Epithelial cell of esophagus (primary cell): ENCODE data around the gene SERINC5.
A peak's percentile ranks its signal among the peaks of the same experiment; 100 is the strongest.

Experiments used
- DNase-seq: peaks from one replicate; pipeline ENCODE4 v3.0.0; 2010; ENCODE audit warnings: low read depth
- H3K4me3 ChIP-seq: 2 replicates; pipeline ENCODE4 v1.5.1; 2011; ENCODE audit warnings: mild to moderate bottlenecking, low read length, control low read depth
- TF ChIP-seq, protein P1 (sequence below): IDR thresholded peaks from 2 replicates; pipeline ENCODE4 v1.5.1; 2011; ENCODE audit warnings: low read depth, mild to moderate bottlenecking, low read length, control low read depth, inconsistent platforms; ENCODE audit not compliant: insufficient read depth; ENCODE audit errors: missing control alignments

The SERINC5 gene

DNA sequence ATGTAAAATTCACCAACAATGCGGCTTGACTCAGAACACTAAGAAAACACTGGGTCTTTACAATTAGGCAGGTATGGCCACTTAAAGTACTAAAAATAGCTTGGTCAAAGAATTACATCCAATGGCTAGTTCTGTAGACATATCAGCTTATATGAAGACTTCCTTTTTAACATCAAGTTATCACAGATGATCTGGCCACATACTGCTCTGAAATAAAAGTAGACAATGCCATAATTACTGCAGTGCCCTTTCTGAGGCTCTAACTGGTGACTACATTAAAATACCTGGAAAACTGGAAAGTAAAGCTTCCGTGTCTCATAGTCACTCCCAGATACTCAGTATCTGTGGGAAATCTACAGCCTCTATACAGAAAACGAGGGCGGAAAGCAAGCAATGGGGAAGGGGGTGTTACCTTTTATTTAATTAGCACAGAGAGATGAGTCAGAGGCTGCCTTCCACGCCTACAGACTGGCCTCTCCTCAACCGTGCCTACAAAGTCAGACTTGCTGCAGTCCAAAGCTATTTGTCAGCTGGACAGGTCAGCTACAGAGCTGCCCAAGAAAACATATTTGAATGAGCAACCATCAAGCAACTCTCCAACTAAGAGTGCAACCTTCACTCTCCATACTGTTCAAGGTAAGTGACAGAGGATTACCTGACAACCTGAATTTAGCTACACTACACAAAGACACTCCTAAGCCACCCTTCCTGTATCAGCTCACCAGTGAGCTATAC lies 8.7 kb downstream of the SERINC5 start:
- TF ChIP-seq, protein P1, sequence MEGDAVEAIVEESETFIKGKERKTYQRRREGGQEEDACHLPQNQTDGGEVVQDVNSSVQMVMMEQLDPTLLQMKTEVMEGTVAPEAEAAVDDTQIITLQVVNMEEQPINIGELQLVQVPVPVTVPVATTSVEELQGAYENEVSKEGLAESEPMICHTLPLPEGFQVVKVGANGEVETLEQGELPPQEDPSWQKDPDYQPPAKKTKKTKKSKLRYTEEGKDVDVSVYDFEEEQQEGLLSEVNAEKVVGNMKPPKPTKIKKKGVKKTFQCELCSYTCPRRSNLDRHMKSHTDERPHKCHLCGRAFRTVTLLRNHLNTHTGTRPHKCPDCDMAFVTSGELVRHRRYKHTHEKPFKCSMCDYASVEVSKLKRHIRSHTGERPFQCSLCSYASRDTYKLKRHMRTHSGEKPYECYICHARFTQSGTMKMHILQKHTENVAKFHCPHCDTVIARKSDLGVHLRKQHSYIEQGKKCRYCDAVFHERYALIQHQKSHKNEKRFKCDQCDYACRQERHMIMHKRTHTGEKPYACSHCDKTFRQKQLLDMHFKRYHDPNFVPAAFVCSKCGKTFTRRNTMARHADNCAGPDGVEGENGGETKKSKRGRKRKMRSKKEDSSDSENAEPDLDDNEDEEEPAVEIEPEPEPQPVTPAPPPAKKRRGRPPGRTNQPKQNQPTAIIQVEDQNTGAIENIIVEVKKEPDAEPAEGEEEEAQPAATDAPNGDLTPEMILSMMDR: no peak
- peak; percentile 99 for DNase-seq
- peak overlapping the region; percentile 25 for H3K4me3 ChIP-seq

DNA sequence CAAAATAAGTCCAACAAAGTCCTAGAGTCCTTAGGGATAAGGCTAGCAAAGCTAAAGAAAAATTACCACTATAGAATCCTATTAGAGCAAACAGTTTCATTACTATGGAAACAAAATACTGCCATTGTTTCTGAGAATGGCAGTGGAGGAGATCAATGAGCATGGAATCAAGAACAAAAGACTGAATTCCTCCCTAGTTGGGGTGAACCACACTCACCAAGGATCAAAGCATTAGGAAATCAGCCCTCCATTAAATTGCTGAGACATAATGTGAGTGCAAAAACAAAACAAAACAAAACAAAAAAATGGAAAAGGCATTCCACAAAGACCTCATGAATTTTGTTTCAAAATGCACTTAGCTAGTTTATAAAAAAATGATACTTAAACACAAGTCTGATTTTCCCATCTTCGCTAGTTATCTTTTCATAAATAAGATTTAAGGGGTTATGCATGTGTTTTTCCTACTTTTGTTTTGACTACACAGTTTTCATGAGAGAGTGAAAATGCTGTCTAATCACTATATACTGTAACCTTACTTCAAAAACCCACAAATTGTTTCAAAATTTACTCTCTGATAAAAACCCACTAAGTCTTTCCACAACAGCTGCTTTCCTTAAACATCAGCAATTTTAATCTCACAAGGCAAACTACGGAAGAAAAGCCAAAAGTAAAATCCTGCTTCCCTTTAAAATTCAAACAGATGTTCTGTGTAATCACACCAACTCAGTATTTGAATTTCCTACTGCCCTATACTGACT lies 9.7 kb downstream of the SERINC5 start:
- DNase-seq: peak; percentile 41
- H3K4me3 ChIP-seq: peak overlapping the region; percentile 25
- TF ChIP-seq, protein P1: no peak

DNA sequence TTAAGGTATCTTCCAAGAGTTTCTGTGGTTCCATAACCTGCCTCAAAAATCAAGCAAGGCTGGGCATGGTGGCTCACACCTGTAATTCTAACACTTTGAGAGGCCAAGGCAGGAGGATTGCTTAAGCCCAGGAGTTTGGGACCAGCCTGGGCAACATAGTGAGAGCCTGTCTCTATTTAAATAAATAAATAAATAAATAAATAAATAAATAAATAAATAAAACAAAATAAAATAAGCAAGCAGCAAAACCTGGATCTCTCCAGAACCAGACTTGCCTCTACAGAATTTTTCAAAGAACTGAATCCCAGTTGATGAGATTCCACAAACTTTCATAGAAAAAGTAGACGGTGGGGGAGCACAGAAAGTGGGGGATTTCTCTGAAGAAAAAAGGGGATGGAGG lies 12.3 kb downstream of the SERINC5 start:
- TF ChIP-seq, protein P1: no peak
- H3K4me3 ChIP-seq: no peak overlapping the region
- no peak for DNase-seq

DNA sequence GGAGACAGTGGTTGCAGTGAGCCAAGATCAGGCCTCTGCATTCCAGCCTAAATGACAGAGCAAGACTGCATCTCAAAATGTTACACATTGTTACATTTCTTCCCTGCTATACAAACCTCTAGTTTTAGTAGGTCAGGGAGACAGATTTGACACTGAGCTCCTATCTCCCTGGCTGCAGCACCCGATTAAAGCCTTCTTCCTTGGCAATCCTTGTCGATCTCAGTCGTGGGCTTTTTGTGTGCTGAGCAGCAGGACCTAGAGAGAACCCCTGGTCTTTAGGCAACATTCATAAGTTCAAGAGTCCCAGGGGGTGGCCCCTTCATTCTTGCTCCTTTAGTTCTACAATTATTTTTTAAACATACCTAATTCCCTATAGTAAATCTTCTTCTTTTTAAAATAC lies 13.0 kb downstream of the SERINC5 start:
- H3K4me3 ChIP-seq: no peak overlapping the region
- TF ChIP-seq, protein P1: no peak
- no peak for DNase-seq

DNA sequence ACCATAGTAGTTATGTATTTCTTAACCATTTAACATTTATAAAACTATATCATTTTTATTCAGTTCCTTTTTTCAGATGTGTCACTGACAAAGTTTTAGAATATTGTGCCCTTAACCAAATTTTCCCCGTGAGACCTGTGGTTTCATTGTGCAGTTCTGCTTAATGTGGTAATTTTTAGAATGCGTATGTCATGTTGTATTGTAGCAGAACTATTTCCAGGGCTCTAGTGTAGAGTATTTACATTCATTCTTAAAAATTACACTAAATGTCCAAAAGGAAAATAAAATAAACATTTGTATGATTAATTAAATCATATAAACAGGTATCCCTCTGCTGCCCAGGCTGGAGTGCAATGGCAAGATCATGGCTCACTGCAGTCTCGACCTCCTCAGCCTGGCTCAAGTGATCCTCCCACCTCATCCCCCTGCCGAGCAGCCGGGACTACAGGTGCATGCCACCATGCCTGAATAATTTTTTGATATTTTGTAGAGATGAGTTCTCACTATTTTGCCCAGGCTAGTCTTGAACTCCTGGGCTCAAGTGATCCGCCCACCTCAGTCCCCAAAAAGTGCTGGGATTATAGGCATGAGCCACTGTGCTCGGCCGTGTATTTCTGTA lies 15.4 kb downstream of the SERINC5 start:
- no peak overlapping the region for H3K4me3 ChIP-seq
- no peak for DNase-seq
- TF ChIP-seq, protein P1: no peak

DNA sequence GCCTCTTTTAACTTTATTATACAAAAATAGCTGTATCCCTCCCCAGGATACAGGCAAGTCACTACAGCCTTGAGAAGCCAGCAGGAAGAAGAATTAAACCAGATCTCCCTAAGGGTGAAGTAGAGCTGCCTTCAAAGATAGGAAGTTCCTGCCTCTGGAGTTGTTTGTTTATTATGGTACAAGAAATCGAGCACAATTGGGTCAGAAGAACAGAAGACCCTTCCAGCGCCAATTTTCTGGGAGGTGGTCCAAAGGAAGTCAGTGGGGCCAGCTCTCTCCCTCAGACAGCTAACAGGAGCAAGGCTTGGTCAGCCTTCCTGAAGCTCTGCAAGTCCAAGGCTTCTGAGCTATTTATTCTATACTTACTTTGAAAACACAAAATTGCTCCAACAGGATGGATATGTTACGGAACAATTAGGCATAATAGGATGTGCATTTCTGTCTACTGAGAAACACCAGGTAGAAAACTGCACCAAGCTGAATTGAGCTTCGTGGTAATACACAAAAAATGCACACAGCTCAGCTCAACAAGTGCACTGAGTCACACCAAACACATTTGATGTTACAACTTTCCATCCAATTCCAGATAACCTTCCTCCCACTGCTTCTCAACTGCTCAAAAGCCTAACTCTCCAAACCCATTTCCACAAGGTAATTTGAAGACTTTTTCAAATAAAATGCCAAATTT lies 16.0 kb downstream of the SERINC5 start:
- H3K4me3 ChIP-seq: no peak overlapping the region
- TF ChIP-seq, protein P1: no peak
- peak; percentile 40 for DNase-seq
